ENCODE measurements around the gene POLR2L. TPM values are rescaled to one million over a fixed set of nuclear protein-coding genes. Genes with fewer than 3 reads are reported as not detected.

The POLR2L gene
- total RNA-seq, 1 experiment from 2014 or later = 211 TPM

- no peak overlapping the region for H3K4me2 ChIP-seq (ENCODE audit: low read length)
- H3K79me2 ChIP-seq (ENCODE audit: insufficient read depth, low read length) = peaks cover 29% of the 10 kb centered on the region
- intact Hi-C loops (cut with micrococcal nuclease) = no loop called here
- no peak overlapping the region for H3K4me3 ChIP-seq (replicated peaks in 1 of 2; ENCODE audit: low read depth in 1 of 2, low read length in 2 of 2)
- ChIA-PET RAD21 (ENCODE audit: low non-redundant PET in 1 of 2, low total read pairs in 2 of 2, uncharacterized antibody in 2 of 2, unreplicated experiment in 2 of 2) (no interaction called here), POLR2A (no interaction called here), CTCF (no interaction called here)
- H2AFZ ChIP-seq (ENCODE audit: low read depth, low read length, poor library complexity, severe bottlenecking) = no peak overlapping the region
- H3K9me2 ChIP-seq (ENCODE audit: insufficient read depth) = no peaks in the 10 kb centered on the region
- H3K4me1 ChIP-seq (ENCODE audit: control insufficient read depth in 1 of 2, insufficient read depth in 2 of 2, low read length in 2 of 2) = peaks cover 20 to 51% of the 10 kb centered on the region in 2 experiments
- no peak overlapping the region for H3K9ac ChIP-seq (ENCODE audit: low read length)
- peaks cover 0 to 4% of the 10 kb centered on the region in 2 experiments; a peak in 1 of 4 replicates for H3K36me3 ChIP-seq (ENCODE audit: control insufficient read depth in 1 of 2, insufficient read depth in 2 of 2, low read length in 2 of 2)
- no TSS peak for BruUV-seq (replicated peaks)
- DNase-seq (ENCODE audit: low read depth, low spot score) = no peak
- no peak for ATAC-seq
- no peaks in the 10 kb centered on the region for H3K27me3 ChIP-seq (ENCODE audit: insufficient read depth, low read length)
- H3K27ac ChIP-seq (ENCODE audit: low read depth, low read length) = peak overlapping the region; percentile 29; the same call in 1 of the 2 replicates
- no peak for TF ChIP-seq POLR2A (IDR thresholded peaks at IDR 0.05; ENCODE audit: borderline replicate concordance, extremely low read depth, insufficient read depth, insufficient read length)
- no peak for TF ChIP-seq REST (IDR thresholded peaks at IDR 0.05; ENCODE audit: low read depth)
- no peak for TF ChIP-seq EZH2phosphoT487 (IDR thresholded peaks at IDR 0.05; ENCODE audit: borderline replicate concordance)
- no peak for TF ChIP-seq MAX (IDR thresholded peaks at IDR 0.05)
- TF ChIP-seq ZBTB33 (IDR thresholded peaks at IDR 0.05; ENCODE audit: extremely low read depth, insufficient replicate concordance, low read length) = no peak
- no peak for TF ChIP-seq ZNF274 (IDR thresholded peaks at IDR 0.05; ENCODE audit: low read depth, low read length)
- no peak for TF ChIP-seq CTCF (IDR thresholded peaks at IDR 0.05 in 2 of 3, conservative IDR thresholded peaks at IDR 0.05 in 1 of 3; ENCODE audit: borderline replicate concordance in 1 of 3, insufficient read depth in 1 of 3, low read depth in 2 of 3, low read length in 2 of 3)
- no peak for TF ChIP-seq ZFX (IDR thresholded peaks at IDR 0.05)
- H3K9me3 ChIP-seq (ENCODE audit: control insufficient read depth in 1 of 2, insufficient read depth in 1 of 2, low read depth in 1 of 2, low read length in 2 of 2) = no peaks in the 10 kb centered on the region
- no peaks in the 10 kb centered on the region for H4K20me1 ChIP-seq (ENCODE audit: insufficient read depth)
These were observed 48.8 kb downstream of the POLR2L start for GRCh38 chr11:793556-793955.
